H1 (cell line): ENCODE measurements around the gene HRNR. TPM values are rescaled to one million over a fixed set of nuclear protein-coding genes. Genes with fewer than 3 reads are reported as not detected.

Source experiments
- BRCA1 ChIP-seq: IDR thresholded peaks from 2 replicates; pipeline ENCODE4 v1.6.1; 2012; ENCODE audit warnings: low read depth, low read length, improper control_type of control experiment
- GABPA ChIP-seq: IDR thresholded peaks from 2 replicates; pipeline ENCODE4 v1.6.1; 2011; ENCODE audit warnings: mild to moderate bottlenecking, low read length, moderate library complexity, borderline replicate concordance; ENCODE audit not compliant: insufficient read depth
- JUND ChIP-seq: IDR thresholded peaks from 2 replicates; pipeline ENCODE4 v1.6.1; 2011; ENCODE audit warnings: mild to moderate bottlenecking, improper control_type of control experiment, low read length
- SIN3A ChIP-seq, 2 experiments: IDR thresholded peaks in 1 of 2; conservative IDR thresholded peaks in 1 of 2; 2 replicates each; pipeline ENCODE4 v1.6.1; 2011 to 2012; ENCODE audit warnings: low read length in 2 of 2, improper control_type of control experiment in 1 of 2, low read depth in 1 of 2, mild to moderate bottlenecking in 1 of 2
- SRF ChIP-seq: IDR thresholded peaks from 2 replicates; pipeline ENCODE4 v1.6.1; 2011; ENCODE audit warnings: mild to moderate bottlenecking, low read depth, low read length, moderate library complexity
- TAF7 ChIP-seq: optimal IDR thresholded peaks from 2 replicates; pipeline ENCODE3; 2011; ENCODE audit warnings: low read depth, mild to moderate bottlenecking, inconsistent platforms, low read length, moderate library complexity, borderline replicate concordance
- polyA plus RNA-seq, 7 experiments: library from polyadenylated mRNA; depleted of rRNA in 3 of 7; stranded (reverse) in 5 of 7; unstranded in 2 of 7; fragments of >200 nt in 5 of 7; fragments of 200-250 nt in 2 of 7; gene quantifications; 1 replicate in 5 of 7; 2 replicates in 1 of 7; 4 replicates in 1 of 7; pipeline versions ENCODE4 v1.2.1 to v1.2.3, GENCODE V29; 2011 to 2013; ENCODE audit warnings: missing spikeins in 2 of 7, mixed read lengths in 2 of 7
- total RNA-seq: library from RNA; stranded (reverse); fragmentation: NEBNext Ultra II Directional; extraction: Animal tissue kit (Norgen Biotek cat#: 25700); gene quantifications from 2 replicates; pipeline ENCODE4 v1.2.1, GENCODE V29; 2021

HRNR gene
- total and polyA plus RNA-seq, 2 of the 8 experiments (the other 6 are each of a cell fraction or from before 2014, with no cell fraction given) = not detected

GRCh38 chr1:152247316-152247715 lies 23.3 kb upstream of the HRNR start (continued):
- TF ChIP-seq JUND (no peak), SRF (no peak), TAF7 (no peak), BRCA1 (no peak), SIN3A (conservative IDR thresholded peaks at IDR 0.05 in 1 of 2, IDR thresholded peaks at IDR 0.05 in 1 of 2; ENCODE audit: low read depth in 1 of 2, low read length in 2 of 2) (no peak), GABPA (no peak)
